Stomach smooth muscle (tissue), 2 donors: ENCODE results near the gene PIGS.

Experiments used
- H3K27ac ChIP-seq: one replicate; pipeline ENCODE4 v1.7.0; 2013; ENCODE audit warnings: mild to moderate bottlenecking, low read length, inconsistent platforms
- H3K27me3 ChIP-seq, 2 donors: one replicate each; pipeline ENCODE4 v1.7.0; 2013; ENCODE audit warnings: low read length in 2 of 2; ENCODE audit not compliant: insufficient read depth in 2 of 2, control insufficient read depth in 1 of 2
- H3K36me3 ChIP-seq, 2 donors: one replicate each; pipeline ENCODE4 v1.7.0; 2013; ENCODE audit warnings: low read length in 2 of 2; ENCODE audit not compliant: control insufficient read depth in 2 of 2, insufficient read depth in 2 of 2
- H3K4me1 ChIP-seq: one replicate; pipeline ENCODE4 v1.7.0; 2013; ENCODE audit warnings: low read length; ENCODE audit not compliant: control insufficient read depth, insufficient read depth
- H3K4me3 ChIP-seq, 2 donors: one replicate each; pipeline ENCODE4 v1.7.0; 2013; ENCODE audit warnings: low read length in 2 of 2
- H3K9ac ChIP-seq, 2 donors: one replicate each; pipeline ENCODE4 v1.7.0; 2013; ENCODE audit warnings: low read length in 2 of 2, mild to moderate bottlenecking in 1 of 2
- H3K9me3 ChIP-seq, 2 donors: one replicate each; pipeline ENCODE4 v1.7.0; 2013; ENCODE audit warnings: low read length in 2 of 2; ENCODE audit not compliant: control insufficient read depth in 2 of 2
- donor health status: healthy.
- donor health status: Pancreatic carcinoma.

The PIGS gene

GRCh38 chr17:28519236-28519635, 52.1 kb downstream of the PIGS start:
- no peaks in the 10 kb centered on the region for H3K9me3 ChIP-seq
- no peak overlapping the region for H3K27ac ChIP-seq
- no peaks in the 10 kb centered on the region for H3K36me3 ChIP-seq
- no peak overlapping the region for H3K9ac ChIP-seq
- H3K4me1 ChIP-seq, result no peaks in the 10 kb centered on the region
- H3K27me3 ChIP-seq, result peaks cover 0 to 2% of the 10 kb centered on the region in 2 donors
- no peak overlapping the region for H3K4me3 ChIP-seq

- Histone ChIP-seq H3K27ac (no peak overlapping the region), H3K4me1 (no peaks in the 10 kb centered on the region), H3K27me3 (peaks cover 0 to 5% of the 10 kb centered on the region in 2 donors), H3K9me3 (no peaks in the 10 kb centered on the region), H3K9ac (no peak overlapping the region), H3K36me3 (no peaks in the 10 kb centered on the region), H3K4me3 (no peak overlapping the region)
Measured at GRCh38 chr17:28518578-28518977, 52.7 kb downstream of the PIGS start.

GRCh38 chr17:28518132-28518531, 53.2 kb downstream of the PIGS start:
- Histone ChIP-seq H3K27me3 (peaks cover 0 to 8% of the 10 kb centered on the region in 2 donors), H3K4me3 (no peak overlapping the region), H3K27ac (no peak overlapping the region), H3K9me3 (no peaks in the 10 kb centered on the region), H3K36me3 (no peaks in the 10 kb centered on the region), H3K9ac (no peak overlapping the region), H3K4me1 (no peaks in the 10 kb centered on the region)

GRCh38 chr17:28515518-28515917, 55.8 kb downstream of the PIGS start:
- H3K36me3 ChIP-seq, result no peaks in the 10 kb centered on the region

GRCh38 chr17:28514561-28515002, 56.7 kb downstream of the PIGS start:
- no peak overlapping the region for H3K4me3 ChIP-seq
- H3K27ac ChIP-seq, result no peak overlapping the region

More at GRCh38 chr17:28515518-28515917, 55.8 kb downstream of the PIGS start:
- Histone ChIP-seq H3K9me3 (no peaks in the 10 kb centered on the region), H3K27me3 (peaks cover 13 to 22% of the 10 kb centered on the region in 2 donors), H3K9ac (no peak overlapping the region), H3K4me1 (no peaks in the 10 kb centered on the region), H3K4me3 (no peak overlapping the region), H3K27ac (no peak overlapping the region)

GRCh38 chr17:28513476-28513875, 57.8 kb downstream of the PIGS start:
- no peak overlapping the region for H3K4me3 ChIP-seq
- H3K27ac ChIP-seq, result no peak overlapping the region
- H3K9me3 ChIP-seq, result no peaks in the 10 kb centered on the region
- peaks cover 19 to 31% of the 10 kb centered on the region in 2 donors for H3K27me3 ChIP-seq
- H3K9ac ChIP-seq, result no peak overlapping the region
- H3K36me3 ChIP-seq, result no peaks in the 10 kb centered on the region
- no peaks in the 10 kb centered on the region for H3K4me1 ChIP-seq

More at GRCh38 chr17:28514561-28515002, 56.7 kb downstream of the PIGS start:
- no peaks in the 10 kb centered on the region for H3K4me1 ChIP-seq
- no peak overlapping the region for H3K9ac ChIP-seq
- H3K36me3 ChIP-seq, result no peaks in the 10 kb centered on the region
- H3K9me3 ChIP-seq, result no peaks in the 10 kb centered on the region
- H3K27me3 ChIP-seq, result peaks cover 19 to 29% of the 10 kb centered on the region in 2 donors

- Histone ChIP-seq H3K36me3 (no peaks in the 10 kb centered on the region), H3K27ac (no peak overlapping the region), H3K4me1 (no peaks in the 10 kb centered on the region), H3K9ac (no peak overlapping the region), H3K9me3 (no peaks in the 10 kb centered on the region), H3K27me3 (peaks cover 22 to 40% of the 10 kb centered on the region in 2 donors), H3K4me3 (no peak overlapping the region)
Measured at GRCh38 chr17:28511858-28512461, 59.4 kb downstream of the PIGS start.

GRCh38 chr17:28509789-28510188, 61.5 kb downstream of the PIGS start:
- Histone ChIP-seq H3K36me3 (no peaks in the 10 kb centered on the region), H3K9ac (no peak overlapping the region), H3K9me3 (no peaks in the 10 kb centered on the region), H3K4me1 (no peaks in the 10 kb centered on the region), H3K27me3 (peaks cover 23 to 45% of the 10 kb centered on the region in 2 donors), H3K4me3 (no peak overlapping the region), H3K27ac (no peak overlapping the region)

GRCh38 chr17:28508211-28508724, 63.1 kb downstream of the PIGS start:
- Histone ChIP-seq H3K27me3 (peaks cover 23 to 38% of the 10 kb centered on the region in 2 donors), H3K36me3 (no peaks in the 10 kb centered on the region), H3K9me3 (no peaks in the 10 kb centered on the region), H3K4me3 (no peak overlapping the region), H3K27ac (no peak overlapping the region), H3K4me1 (no peaks in the 10 kb centered on the region), H3K9ac (no peak overlapping the region)

GRCh38 chr17:28507567-28508203, 63.6 kb downstream of the PIGS start:
- no peak overlapping the region for H3K27ac ChIP-seq
- H3K36me3 ChIP-seq, result no peaks in the 10 kb centered on the region
- H3K4me3 ChIP-seq, result no peak overlapping the region
- H3K4me1 ChIP-seq, result no peaks in the 10 kb centered on the region
- no peak overlapping the region for H3K9ac ChIP-seq
- no peaks in the 10 kb centered on the region for H3K9me3 ChIP-seq
- H3K27me3 ChIP-seq, result peaks cover 21 to 36% of the 10 kb centered on the region in 2 donors
